Body of pancreas (tissue), 4 donors: ENCODE measurements around the gene DDX47.

ENCODE experiments used
- POLR2A ChIP-seq, 3 donors: fragments of 450-650 bp; IDR thresholded peaks; one replicate each; pipeline ENCODE4 v1.6.1; 2016; ENCODE audit warnings: antibody characterized with exemption in 3 of 3, mild to moderate bottlenecking in 2 of 3
- TF ChIP-seq, protein P1 (sequence below), 7 experiments: fragments of 450-650 bp in 4 of 7; fragments of 200-600 bp in 3 of 7; sonication (generic) in 3 of 7; IDR thresholded peaks; one replicate each; pipeline ENCODE4 v1.5.1; 2016 to 2019; ENCODE audit warnings: antibody characterized with exemption in 7 of 7

- TF ChIP-seq POLR2A (IDR thresholded peaks at IDR 0.05): no peak
- TF ChIP-seq, protein P1, sequence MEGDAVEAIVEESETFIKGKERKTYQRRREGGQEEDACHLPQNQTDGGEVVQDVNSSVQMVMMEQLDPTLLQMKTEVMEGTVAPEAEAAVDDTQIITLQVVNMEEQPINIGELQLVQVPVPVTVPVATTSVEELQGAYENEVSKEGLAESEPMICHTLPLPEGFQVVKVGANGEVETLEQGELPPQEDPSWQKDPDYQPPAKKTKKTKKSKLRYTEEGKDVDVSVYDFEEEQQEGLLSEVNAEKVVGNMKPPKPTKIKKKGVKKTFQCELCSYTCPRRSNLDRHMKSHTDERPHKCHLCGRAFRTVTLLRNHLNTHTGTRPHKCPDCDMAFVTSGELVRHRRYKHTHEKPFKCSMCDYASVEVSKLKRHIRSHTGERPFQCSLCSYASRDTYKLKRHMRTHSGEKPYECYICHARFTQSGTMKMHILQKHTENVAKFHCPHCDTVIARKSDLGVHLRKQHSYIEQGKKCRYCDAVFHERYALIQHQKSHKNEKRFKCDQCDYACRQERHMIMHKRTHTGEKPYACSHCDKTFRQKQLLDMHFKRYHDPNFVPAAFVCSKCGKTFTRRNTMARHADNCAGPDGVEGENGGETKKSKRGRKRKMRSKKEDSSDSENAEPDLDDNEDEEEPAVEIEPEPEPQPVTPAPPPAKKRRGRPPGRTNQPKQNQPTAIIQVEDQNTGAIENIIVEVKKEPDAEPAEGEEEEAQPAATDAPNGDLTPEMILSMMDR (IDR thresholded peaks at IDR 0.05): no peak
These were observed 6.2 kb upstream of the DDX47 start for GRCh38 chr12:12806784-12807516.
